CD4-positive, alpha-beta T cell treated with Interleukin-21 for 1 hour (primary cell): ENCODE data around the gene SPATS2L.

Experiments used
- DNase-seq: peaks from one replicate; pipeline ENCODE4 v3.0.0-alpha.2; 2020

Gene SPATS2L

DNA sequence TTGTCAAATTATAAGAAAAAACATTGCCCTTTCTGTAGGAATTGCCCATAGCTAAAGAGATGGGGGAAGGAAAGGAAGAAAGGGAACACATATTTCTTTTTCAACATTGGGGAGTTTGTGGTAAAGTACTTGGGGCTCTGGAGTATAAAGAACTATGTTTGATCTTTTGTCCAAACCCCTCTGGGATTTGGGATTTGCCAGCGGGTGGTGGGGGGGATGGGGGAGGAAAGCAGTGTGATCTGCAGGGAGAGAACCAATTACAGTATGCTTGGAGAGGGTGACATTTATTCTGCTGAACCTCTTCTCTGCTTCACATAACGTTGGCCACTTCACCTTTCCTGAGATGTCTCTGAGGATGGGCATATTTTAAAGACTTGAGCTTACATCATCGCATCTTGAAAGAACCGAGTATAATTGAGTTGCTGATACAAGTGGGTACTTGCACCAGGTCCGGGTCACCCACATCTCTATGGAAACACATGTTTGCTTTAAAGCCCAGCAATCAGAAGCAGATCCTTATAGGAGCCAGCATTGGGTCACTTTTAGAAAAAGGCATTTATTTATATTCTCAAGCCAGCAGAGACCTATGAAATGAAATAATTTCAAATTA is 73.1 kb downstream of the SPATS2L start:
- DNase-seq, result no peak

DNA sequence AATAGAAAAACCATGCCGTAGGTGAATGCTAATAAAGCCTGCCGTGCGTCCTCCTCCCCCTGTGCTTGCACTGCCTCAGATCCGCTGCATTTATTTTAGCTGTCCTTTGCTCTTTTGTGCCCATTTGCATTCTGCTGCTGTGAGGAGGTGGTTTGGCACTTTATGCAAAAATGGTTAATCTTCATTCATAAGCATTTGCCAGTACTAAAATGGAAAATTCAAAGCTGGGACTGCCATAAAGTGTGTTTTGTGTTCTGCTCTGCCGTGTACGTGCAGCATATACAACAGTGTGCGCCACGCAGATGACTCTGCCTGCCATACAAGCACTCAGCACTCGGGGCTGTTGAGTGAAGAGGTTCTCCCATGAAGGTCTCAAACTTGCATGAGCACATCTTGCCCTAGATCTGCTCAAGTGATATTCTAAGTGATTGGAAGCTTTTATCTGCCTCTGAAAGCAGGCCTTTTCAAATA is 73.6 kb downstream of the SPATS2L start:
- no peak for DNase-seq

DNA sequence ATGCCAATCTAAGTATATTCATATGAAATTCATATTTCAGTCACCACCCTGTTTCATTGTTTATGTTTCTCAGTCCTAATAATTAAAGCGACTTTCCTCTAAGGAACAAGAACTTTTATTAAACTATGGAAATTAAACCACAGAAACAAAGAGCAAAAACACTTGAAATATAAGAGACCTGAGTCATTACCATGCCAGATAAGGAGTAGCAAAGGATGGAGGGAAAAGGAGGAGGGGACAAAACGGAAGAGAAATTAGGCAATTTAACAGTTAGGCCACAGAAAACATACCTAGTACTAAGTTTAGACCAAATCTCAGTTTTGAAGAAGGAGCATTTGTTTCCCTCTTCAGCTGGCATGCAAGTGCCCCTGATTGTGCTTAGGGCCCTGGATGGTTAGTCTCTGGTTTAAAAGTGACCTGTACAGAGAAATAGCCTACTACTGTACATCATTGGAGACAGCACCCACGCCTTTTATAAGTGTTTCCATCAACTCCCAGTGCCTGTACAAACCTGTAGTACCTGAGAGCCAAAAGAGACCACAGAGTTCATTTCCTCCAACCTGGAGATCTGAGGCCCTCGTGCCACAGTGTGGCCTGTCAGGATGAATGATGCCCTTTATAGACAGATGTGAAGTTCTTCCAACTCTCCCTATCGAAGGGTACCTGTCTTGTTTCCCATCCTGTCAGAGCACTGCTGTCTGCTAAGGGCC is 74.5 kb downstream of the SPATS2L start:
- no peak for DNase-seq

DNA sequence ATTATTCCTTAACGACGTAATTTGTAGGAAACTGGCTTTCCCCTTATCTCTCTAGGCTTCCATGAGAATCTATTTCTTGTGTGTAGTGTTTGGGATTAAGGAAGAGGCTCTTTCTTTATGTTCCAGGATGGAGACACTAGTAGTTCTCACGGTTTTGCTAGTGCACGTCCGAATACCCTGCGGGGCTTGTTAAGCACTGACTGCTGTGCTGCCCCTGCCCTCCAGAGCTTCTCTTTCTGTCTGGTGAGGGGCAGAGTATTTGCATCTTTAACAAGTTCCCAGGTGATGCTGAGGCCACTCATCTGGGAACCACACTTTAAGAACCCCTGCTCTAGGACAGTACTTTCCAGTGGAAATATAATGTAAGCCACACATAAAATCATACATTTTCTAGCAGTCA is 76.4 kb downstream of the SPATS2L start:
- DNase-seq, result no peak

DNA sequence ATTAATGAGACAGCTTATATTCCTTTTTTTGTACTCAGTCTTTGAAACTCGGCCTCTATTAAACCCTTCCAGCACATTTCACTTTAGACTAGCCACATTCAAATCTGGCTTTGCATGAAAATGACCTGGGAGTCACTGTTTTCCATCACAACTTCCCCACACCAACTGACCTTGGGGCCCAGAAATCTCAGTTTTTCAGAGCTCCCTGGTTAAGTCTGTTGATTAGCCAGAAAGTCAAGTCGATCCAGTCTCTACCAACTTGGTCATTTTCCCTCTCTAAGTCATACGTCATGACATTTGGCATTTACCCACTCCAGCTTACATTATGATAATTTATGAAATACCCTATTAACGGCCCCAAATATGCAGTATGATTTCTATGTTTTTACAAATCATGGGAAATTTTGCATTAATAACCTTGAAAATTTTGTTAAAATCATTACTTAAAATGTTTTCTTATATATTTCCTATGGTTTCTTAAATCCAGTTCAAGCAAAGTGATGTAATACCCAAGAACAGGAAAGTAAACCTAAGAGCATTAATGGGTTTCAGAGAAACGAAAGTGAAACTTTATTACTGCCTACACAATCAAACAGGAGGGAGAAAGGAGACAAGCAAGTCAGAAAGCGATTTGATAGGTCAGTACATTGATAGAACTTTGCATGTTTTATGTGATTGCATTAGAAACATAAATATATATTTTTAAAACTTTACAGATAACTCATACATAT is 77.1 kb downstream of the SPATS2L start:
- peak; percentile 73 for DNase-seq

DNA sequence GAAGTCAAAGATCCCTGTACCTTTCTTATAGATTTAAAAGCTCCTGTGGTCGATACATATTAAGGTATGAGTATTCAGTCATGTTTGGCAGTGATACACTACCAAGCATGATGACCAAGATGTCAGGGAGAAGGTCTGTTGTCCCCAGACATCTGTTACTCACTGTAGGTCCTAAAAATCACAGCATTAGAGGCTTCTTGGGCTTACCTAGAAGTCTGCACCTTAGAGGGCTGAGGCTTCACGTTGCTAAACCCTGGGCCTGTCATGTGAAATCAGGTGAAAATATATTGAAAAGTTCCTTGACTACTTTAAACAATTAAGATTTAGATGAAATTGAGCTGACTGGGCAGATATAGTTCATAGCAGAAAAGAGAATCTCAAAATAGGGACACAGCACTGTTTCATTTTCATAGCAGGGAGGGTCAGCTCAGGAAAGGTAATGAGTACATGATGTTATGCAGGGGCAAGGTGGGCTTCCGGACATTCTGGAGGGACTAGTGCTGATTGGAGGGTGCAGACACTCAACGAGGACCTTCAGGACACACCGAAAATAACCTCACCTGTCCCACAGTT is 78.7 kb downstream of the SPATS2L start:
- no peak for DNase-seq

DNA sequence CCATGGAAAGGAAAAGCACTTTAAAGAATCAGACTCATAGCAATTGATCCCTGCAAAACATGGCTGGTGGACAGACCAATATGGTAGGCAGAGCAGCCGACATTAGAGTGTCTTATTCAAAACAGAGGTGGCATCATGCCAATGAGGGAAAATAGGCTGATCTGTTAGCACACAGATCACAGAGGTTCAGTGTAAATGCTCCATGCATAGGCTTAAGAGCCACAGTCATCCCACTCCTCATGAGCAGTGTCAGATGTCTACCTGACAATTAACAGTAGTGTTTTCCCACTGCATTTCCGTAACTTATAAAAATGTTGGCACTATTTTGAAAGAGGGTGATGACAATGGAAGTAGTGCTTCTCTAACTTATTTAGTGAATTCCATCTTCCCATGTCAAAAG is 86.7 kb downstream of the SPATS2L start:
- no peak for DNase-seq

DNA sequence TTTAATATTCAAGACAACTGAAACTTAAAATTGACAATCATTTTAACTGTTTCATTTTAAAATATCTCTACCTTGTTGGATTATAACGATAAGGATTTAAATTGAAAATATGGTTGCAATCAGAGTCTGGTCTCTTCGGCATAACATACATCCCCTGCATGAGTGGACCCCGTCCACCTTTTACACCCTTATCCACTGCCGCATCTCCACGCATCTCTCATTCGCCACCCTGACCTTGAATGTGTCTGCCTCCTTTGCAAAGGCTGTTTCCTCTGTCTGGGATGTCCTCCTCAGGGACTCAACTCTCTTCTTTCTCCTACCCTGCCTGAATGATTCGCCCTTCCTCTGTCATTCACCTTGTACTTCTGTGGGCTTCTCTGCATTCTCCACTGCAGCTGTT is 87.6 kb downstream of the SPATS2L start:
- DNase-seq, result no peak

DNA sequence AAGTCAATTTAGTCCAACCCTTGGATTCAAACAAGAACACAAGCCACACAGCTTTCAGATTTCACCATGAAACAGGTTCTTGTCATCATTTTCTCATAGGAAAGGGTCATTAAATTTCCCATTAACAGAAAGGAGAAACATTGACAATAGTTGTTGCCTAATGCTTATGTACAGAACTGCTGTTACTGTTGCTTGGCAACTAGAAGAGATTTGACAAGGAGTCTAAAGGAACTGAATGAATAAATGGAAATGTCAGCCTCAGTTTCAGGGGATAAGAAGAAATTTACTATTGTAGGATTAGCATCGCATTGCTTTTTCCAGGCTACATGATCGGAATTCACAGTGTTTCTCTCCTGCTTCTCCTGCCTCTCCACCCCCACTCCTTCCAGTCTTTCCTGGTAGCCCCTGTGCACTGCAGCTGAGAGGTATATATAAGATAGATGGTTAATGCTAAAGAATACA is 90.3 kb downstream of the SPATS2L start:
- DNase-seq, result no peak

DNA sequence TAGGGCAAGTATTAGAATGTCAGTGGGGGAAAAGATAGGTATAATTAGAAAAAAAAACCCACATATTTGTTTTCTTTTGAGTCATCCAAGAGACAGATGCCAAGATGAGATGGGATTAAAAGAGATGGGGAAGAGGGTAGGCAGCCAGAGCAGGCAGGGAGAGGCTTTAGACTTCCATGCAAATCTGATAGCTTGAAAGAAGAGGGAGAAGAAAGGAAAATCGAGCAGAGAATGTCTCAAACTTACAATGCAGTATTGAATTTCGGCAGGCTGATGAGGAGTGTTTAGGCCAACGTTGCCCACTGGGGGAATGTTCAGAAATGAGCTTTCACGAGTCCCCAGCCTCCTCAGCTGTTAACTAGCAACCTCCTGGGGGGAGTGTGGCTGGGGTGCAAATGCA is 91.3 kb downstream of the SPATS2L start:
- DNase-seq, result no peak

DNA sequence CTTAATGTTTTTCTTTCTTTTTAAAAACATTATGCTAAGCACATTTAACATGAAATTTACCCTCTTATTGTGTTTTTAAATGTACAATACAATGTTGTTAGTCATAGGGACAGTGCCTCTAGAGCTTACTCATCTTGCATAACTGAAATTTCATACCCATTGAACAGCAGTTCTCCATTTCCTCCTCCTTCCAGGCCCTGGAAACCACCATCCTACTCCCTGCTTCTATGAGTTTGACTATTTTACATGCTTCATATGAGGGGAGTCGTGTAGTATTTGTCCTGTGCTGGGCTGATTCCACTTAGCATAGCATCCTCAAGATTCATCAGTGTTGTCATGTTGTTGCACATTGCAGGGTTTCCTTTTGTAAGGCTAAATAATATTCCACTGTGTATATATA is 92.6 kb downstream of the SPATS2L start:
- DNase-seq, result no peak

DNA sequence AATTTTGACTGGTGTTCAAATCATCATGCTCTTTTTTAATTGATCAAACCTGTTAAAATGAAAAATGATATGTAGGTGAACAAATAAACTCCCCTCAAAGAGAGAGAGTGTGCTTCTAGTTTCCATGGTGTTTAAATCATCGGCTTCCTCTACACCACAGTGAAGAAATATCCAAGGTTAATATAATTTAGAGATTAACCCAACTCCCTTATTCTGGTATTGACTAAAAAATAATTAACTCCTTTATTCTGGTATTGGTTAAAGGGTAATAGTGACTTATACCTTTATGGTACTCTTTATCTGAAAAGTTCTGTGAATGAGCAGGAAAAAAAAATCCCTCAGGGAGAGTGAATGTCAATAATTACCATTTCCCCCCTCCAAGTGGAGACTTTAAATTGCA is 93.1 kb downstream of the SPATS2L start:
- no peak for DNase-seq

DNA sequence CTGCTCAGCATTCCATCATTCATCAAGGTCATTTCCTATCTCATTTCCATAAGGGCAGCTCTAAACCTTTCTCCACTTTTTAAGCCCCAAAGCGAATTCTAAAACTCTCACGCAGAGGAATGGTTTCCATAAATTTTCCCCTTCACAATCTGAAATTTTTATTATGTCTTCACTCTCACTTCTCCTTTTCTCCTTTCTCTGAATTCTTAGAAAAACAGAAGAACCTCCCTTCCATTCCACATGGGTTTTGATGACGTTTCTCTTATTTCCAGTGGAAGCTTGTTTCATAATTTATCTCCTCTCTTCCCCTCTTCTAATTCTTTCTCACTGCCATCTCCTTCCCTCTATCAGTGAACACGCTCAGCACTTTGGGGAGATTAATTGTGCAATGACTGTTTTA is 97.3 kb downstream of the SPATS2L start:
- DNase-seq, result no peak

DNA sequence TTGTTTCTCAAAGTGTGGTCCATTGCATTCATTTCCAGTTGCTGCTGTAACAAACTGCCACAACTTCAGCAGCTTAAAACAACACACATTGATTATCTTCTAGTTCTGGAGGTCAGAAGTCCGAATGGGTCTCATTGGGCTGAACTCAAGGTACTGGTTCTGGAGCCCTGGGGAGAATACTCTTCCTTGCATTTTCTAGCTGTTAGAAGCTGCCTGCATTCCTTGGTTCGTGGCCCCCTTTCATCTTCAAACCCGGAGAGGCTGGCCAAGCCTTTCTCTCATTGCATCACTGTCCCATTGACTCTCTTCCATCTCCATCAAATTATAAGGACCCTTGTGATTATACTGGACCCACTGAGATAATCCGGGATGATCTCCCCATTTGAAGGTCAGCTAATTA is 98.1 kb downstream of the SPATS2L start:
- DNase-seq, result no peak

DNA sequence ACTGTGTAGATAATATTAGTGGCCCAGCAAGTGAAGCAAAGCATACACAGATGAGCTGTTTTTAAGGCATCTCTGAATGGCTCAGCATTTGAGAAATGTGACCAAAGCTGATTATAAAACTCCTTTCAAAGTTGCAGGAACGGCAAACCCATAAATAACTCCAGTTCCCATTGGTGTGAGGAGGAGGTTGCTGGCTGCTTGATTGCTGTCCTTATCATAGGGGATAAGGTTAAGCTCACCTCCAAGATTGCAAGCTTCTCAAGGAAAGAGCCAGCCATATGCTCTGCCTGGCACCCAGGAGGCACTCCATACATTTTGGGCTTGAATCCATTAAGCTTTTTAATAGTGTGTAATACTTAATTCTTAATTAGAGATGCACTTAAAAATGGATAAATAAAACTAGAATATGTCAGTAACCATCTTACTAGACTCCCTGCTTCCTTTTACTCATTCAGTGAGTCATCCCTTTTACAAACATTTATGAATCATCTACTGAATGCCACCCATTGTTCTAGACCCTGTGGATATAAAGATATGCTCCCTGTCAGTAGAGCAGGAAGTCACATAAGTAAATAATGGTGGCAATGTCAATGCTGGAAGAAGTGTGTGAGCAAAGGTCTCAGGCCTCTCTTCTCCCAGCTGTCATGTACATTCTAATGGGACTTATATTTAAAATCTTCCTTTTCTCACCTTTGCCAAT is 99.3 kb downstream of the SPATS2L start:
- no peak for DNase-seq

DNA sequence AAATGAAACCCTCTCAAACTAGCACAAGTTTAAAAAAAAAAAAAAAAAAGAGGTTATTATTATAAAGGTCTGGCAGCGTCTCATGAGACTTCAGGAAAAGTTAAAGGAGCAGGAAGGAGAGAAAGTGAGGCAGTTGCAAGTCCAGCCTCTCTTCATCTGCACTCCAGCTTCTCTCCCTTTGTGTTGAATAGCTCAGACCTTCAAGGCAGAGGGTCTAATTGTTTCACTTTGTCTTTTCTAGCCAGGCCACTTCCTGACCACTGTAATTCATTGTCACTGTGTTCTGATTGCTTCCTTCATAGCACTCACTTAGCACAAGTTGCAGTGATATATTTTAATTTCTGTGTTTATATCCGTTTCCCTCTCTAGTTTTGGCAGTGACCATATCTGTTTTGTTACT is 99.9 kb downstream of the SPATS2L start:
- no peak for DNase-seq

DNA sequence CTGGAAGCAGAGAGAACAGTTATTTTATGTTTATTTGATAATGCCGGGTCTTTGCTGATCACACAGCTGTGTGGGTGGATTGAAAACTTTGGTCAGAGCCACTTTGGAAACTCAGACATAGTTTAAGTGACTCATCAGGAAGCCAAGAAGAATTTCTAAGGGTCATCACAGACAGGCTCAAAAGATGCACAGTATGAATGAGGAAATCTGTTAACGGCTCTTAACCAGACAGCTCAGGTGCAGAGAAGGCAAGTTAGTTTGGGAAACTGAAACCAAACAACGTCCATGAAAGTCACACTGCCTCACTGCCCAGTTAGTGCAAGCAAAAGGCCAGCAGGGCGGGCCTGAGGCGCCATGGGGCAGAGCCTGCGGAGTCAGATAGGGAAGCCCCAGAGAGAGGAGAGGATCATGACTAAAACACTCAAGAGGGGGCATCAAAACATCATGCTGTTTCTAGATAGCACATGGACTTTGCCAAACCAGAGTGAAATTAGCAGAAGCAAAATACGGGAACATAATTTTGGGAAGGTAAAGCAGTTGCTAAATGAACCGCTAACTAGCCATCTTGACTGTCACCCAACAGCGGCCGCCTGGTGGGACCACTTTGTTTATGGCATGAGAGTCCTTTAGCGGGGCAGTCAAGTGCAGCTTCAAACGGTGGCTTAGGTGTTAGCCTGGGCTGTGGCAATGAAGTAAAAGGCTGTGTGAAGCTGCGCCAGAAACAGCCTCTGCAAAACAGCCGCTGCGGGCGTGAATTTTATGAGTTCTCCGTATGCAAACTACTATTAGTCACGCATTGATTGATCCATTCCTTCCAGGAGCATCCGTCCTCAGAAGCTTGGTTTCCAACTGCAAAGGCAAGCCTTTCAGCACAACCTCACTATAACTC is 102.2 kb downstream of the SPATS2L start:
- no peak for DNase-seq

DNA sequence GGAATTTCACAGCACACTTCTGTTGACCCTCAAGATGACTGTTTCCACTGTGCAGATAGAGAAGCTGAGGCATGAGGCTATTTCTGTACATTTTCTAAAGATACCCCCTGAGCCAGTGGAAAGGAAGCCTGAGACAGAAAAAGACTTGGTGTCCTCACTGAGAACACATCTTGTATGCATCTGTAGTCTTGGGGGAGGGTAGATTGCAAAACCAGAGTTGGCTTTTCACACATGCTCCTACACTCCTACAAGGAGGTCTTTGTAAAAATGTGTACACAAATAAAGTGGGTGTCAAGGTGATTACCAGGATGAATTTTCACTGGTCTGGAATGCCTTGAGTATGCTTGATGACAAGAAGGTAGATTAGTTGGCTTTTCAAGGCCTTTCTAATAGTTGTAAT is 105.3 kb downstream of the SPATS2L start:
- no peak for DNase-seq

DNA sequence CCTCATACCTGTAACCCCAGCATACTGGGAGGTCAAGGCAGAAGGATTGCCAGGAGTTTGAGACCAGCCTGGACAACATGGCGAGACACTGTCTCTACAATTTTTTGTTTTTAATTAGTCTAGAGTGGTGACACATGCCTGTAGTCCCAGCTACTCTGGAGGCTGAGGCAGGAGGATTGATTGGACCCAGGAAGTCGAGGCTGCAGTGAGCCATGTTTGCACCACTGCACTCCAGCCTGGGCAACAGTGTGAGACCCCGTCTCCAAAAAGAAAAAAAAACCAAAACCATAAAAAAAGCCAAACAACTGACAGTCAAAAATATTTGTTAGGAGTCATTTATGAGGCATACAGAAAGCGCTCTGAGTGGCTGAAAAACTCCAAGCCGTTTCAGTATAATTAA is 107.9 kb downstream of the SPATS2L start:
- no peak for DNase-seq

DNA sequence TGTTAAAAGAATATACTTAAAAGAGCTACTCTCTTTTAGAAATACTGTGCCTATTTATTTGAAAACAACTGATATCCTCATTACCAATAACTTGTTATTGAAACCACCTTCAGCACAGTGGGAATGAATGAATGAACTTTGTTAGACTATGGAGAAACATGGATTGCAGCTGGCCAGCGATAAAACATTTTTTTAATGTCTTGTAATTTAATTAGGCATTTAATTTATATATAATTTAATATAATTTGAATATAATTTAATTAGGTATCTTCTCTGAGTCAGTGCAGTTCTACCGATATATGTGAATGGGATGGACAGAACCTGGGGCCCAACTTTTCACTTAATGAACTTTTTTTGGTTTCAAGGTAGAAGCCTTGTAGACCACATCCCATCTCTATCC is 109.0 kb downstream of the SPATS2L start:
- DNase-seq, result no peak

DNA sequence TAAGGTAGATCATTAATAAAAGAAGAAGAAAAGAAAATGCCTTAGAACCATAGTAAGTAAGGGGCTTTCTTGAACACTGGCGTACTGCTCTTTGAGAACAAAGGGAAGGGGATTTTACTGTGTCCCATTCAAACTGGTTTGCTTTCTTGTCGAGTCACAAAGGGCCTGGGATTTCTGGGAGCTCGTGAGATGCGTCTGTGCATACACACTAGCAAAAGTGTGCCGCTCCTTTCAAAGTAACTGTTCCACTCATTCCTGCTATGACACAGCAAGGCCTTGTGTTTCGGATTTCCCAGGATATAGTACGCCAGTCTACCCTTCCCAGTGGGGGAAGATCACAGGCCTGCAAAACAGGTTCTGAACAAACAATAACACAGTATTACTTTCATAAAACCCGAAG is 110.4 kb downstream of the SPATS2L start:
- no peak for DNase-seq

DNA sequence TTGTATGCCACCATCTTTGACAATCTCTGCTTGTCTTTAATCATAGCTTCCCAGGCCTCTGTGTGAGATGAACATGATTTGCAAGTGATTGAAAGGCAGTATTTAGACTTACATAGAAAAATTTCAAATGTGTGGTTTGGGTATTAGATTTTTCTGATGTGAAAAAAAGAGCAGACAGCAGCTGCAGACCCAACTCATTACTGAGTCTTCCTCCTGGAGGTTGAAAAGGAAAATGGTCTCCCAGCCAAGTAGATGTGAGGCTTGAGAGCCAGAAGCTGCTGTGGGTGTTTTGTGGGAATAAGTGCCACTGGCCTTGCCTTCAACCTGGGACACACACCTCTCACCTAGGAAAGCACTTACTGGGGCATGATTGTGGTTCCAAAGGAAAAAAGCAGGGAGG is 110.9 kb downstream of the SPATS2L start:
- DNase-seq, result no peak
